Osteoblast (primary cell): Measurements from ENCODE around the gene KRT79. TPM values are rescaled to one million over a fixed set of nuclear protein-coding genes. Genes with fewer than 3 reads are reported as not detected.

Source experiments
- DNase-seq: peaks from one replicate; pipeline ENCODE4 v3.0.0; 2011; ENCODE audit warnings: low spot score, mixed read lengths; ENCODE audit not compliant: insufficient read length; ENCODE audit errors: missing footprints
- H2AFZ ChIP-seq: 2 replicates; pipeline ENCODE4 v1.6.0; 2011; ENCODE audit warnings: mild to moderate bottlenecking, low read length
- H3K27ac ChIP-seq: 2 replicates; pipeline ENCODE4 v1.5.1; 2011; ENCODE audit warnings: mild to moderate bottlenecking, low read depth, low read length, moderate library complexity
- H3K27me3 ChIP-seq: 2 replicates; pipeline ENCODE4 v1.6.0; 2012; ENCODE audit warnings: mild to moderate bottlenecking, control low read depth, inconsistent platforms, low read length, moderate library complexity; ENCODE audit not compliant: insufficient read depth
- H3K36me3 ChIP-seq: 2 replicates; pipeline ENCODE4 v1.5.1; 2011; ENCODE audit warnings: mild to moderate bottlenecking, low read length, control low read depth, moderate library complexity; ENCODE audit not compliant: insufficient read depth
- H3K4me1 ChIP-seq: 2 replicates; pipeline ENCODE4 v1.5.1; 2011; ENCODE audit warnings: mild to moderate bottlenecking, low read length, control low read depth, moderate library complexity; ENCODE audit not compliant: insufficient read depth
- H3K4me2 ChIP-seq: 2 replicates; pipeline ENCODE4 v1.6.0; 2011; ENCODE audit warnings: mild to moderate bottlenecking, low read length; ENCODE audit not compliant: insufficient read depth
- H3K4me3 ChIP-seq: fragments of 200-600 bp; sonication (generic); 3 replicates; pipeline ENCODE4 v1.5.1; 2012; ENCODE audit warnings: mild to moderate bottlenecking, low read length, inconsistent platforms; ENCODE audit not compliant: insufficient read depth
- H3K79me2 ChIP-seq: 2 replicates; pipeline ENCODE4 v1.6.0; 2012; ENCODE audit warnings: mild to moderate bottlenecking, low read length, control low read depth, inconsistent platforms; ENCODE audit not compliant: insufficient read depth
- H3K9me3 ChIP-seq: 2 replicates; pipeline ENCODE4 v1.5.1; 2011; ENCODE audit warnings: low read depth, low read length, control low read depth
- H4K20me1 ChIP-seq: 2 replicates; pipeline ENCODE4 v1.6.0; 2012; ENCODE audit warnings: mild to moderate bottlenecking, low read length, control low read depth; ENCODE audit not compliant: insufficient read depth
- total RNA-seq: library from RNA; depleted of rRNA; stranded (reverse); fragments of >200 nt; gene quantifications from 2 replicates; pipeline ENCODE4 v1.2.3, GENCODE V29; 2012
- TF ChIP-seq, protein P1 (sequence below): IDR thresholded peaks from 2 replicates; pipeline ENCODE4 v1.5.1; 2011; ENCODE audit warnings: mild to moderate bottlenecking, low read depth, low read length, moderate library complexity; ENCODE audit errors: extremely low read depth

The KRT79 gene
- total RNA-seq, 1 donor: not detected

- Histone ChIP-seq H3K4me1 (no peaks in the 10 kb centered on the region), H3K4me3 (no peak overlapping the region), H3K36me3 (no peaks in the 10 kb centered on the region), H3K4me2 (no peak overlapping the region), H3K27ac (no peak overlapping the region), H3K9me3 (no peaks in the 10 kb centered on the region), H3K79me2 (no peaks in the 10 kb centered on the region), H3K27me3 (peaks cover 21% of the 10 kb centered on the region), H4K20me1 (no peaks in the 10 kb centered on the region), H2AFZ (no peak overlapping the region)
- TF ChIP-seq, protein P1, sequence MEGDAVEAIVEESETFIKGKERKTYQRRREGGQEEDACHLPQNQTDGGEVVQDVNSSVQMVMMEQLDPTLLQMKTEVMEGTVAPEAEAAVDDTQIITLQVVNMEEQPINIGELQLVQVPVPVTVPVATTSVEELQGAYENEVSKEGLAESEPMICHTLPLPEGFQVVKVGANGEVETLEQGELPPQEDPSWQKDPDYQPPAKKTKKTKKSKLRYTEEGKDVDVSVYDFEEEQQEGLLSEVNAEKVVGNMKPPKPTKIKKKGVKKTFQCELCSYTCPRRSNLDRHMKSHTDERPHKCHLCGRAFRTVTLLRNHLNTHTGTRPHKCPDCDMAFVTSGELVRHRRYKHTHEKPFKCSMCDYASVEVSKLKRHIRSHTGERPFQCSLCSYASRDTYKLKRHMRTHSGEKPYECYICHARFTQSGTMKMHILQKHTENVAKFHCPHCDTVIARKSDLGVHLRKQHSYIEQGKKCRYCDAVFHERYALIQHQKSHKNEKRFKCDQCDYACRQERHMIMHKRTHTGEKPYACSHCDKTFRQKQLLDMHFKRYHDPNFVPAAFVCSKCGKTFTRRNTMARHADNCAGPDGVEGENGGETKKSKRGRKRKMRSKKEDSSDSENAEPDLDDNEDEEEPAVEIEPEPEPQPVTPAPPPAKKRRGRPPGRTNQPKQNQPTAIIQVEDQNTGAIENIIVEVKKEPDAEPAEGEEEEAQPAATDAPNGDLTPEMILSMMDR: no peak
- DNase-seq: no peak
These were observed 21.4 kb downstream of the KRT79 start for GRCh38 chr12:52812749-52813148.

DNA sequence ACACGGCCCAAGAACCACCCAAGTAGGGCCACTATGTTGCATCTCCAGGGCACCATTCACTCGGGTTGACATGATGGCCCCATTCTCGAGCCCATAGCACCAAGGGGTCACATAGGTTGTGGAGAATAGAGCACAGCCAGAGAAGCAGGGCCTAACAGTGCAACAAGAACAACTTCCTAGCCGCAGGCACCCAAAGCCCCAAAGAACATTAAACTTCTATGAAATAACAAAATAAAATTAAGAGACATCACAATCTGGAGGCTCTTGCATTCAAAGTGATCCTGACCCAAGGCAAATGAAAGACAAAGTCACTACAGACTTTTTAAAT, 22.1 kb downstream of the KRT79 start:
- Histone ChIP-seq H3K27me3 (peaks cover 22% of the 10 kb centered on the region), H3K4me2 (no peak overlapping the region), H3K9me3 (no peaks in the 10 kb centered on the region), H3K4me3 (no peak overlapping the region), H3K79me2 (no peaks in the 10 kb centered on the region), H4K20me1 (no peaks in the 10 kb centered on the region), H3K27ac (no peak overlapping the region), H3K36me3 (no peaks in the 10 kb centered on the region), H3K4me1 (no peaks in the 10 kb centered on the region), H2AFZ (no peak overlapping the region)
- TF ChIP-seq, protein P1: no peak
- no peak for DNase-seq

DNA sequence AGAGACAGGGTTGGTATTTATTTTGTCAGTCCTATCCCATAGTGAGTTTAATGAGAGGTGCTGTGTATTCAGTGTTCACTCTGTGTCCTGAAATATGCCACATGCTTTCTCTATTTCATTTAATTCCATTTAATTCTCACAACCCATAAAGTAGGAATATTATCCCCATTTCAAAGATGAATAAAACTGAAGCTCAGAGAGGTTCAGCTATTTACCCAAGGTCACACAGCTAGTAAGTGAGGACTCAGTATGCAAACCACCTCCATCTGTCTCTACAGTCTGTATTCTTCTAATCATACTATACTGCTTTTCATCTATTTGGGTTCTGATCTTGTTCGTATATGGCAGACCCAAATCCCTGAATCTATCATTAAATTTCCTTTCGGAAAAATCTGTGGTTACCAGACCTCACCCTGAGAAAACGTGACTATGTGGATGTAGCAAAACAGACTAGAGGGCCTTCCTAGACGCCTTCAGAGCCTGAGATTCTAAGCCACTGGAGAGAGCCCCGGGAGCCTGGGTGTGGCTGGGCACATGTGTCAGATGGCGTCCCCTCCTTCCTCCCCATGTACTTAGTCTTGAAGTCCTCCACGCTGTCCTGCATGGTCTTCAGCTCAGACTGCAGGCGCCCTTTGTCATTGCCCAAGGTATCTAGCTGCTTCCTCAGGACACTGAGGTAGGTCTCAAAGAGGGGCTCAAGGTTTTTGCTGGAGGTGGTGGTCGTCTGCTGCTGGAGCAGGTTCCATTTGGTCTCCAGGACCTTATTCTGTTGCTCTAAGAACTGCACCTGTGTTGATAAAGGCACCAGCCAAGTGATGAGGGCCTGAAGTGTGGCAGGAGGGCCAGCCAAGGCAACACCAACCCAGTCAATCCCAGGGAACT, 22.7 kb downstream of the KRT79 start:
- peaks cover 22% of the 10 kb centered on the region for H3K27me3 ChIP-seq
- no peaks in the 10 kb centered on the region for H3K79me2 ChIP-seq

DNA sequence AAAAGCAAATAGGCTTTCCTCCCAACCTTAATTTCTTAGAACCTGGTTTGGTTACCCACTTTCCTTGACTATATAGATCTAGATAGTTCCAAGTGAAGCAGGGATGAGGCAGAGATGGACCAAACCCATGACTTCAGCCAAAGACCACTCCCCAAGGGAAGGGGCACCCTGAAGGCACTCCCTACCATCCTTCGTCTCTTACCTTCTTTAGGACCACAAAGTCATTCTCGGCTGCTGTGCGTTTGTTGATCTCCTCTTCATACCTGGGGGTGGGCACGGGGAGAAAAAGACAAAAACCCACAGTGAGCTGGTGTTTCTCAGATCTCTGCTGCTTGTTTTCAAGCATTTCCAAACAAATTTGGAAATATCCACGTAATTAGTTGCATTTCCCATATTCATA, 23.6 kb downstream of the KRT79 start:
- H3K4me2 ChIP-seq: no peak overlapping the region
- no peak for DNase-seq
- H4K20me1 ChIP-seq: no peaks in the 10 kb centered on the region
- no peaks in the 10 kb centered on the region for H3K36me3 ChIP-seq
- no peak overlapping the region for H3K4me3 ChIP-seq
- no peaks in the 10 kb centered on the region for H3K9me3 ChIP-seq
- H3K27me3 ChIP-seq: peaks cover 21% of the 10 kb centered on the region
- TF ChIP-seq, protein P1: no peak
- H3K79me2 ChIP-seq: no peaks in the 10 kb centered on the region
- no peak overlapping the region for H3K27ac ChIP-seq
- no peaks in the 10 kb centered on the region for H3K4me1 ChIP-seq
- no peak overlapping the region for H2AFZ ChIP-seq

More for the DNA sequence above, 22.7 kb downstream of the KRT79 start:
- DNase-seq: no peak
- Histone ChIP-seq H3K27ac (no peak overlapping the region), H3K9me3 (no peaks in the 10 kb centered on the region), H3K36me3 (no peaks in the 10 kb centered on the region), H4K20me1 (no peaks in the 10 kb centered on the region), H3K4me2 (no peak overlapping the region), H2AFZ (no peak overlapping the region), H3K4me1 (no peaks in the 10 kb centered on the region), H3K4me3 (no peak overlapping the region)
- TF ChIP-seq, protein P1: no peak
